ENCODE results near the gene SORL1. TPM values are rescaled to one million over a fixed set of nuclear protein-coding genes. Genes with fewer than 3 reads are reported as not detected.
A peak's percentile ranks its signal among the peaks of the same experiment; 100 is the strongest.

Gene SORL1
- total RNA-seq, 1 experiment from 2014 or later, result 6.1 TPM

DNA sequence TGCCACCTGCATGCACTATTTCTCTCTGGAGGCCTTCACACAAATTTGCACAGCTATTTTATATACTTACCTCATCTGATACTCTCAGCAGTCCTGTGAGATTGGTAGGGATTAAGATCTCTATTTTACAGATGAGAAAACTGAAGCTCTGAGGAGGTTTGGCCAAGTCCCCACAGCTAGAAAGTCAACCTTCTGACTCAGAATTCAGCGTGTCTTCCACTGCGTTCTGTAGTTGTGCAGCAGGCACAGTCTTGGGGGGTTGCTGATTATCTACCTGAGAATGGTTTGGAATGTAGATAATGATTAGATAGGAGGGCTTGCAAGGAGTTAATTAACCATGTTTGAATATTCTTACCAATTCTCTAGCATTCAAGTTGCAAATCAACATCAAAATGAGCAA, 2.5 kb upstream of the SORL1 start:
- intact Hi-C loops (cut with micrococcal nuclease; ENCODE audit: unreplicated experiment), result no loop called here

DNA sequence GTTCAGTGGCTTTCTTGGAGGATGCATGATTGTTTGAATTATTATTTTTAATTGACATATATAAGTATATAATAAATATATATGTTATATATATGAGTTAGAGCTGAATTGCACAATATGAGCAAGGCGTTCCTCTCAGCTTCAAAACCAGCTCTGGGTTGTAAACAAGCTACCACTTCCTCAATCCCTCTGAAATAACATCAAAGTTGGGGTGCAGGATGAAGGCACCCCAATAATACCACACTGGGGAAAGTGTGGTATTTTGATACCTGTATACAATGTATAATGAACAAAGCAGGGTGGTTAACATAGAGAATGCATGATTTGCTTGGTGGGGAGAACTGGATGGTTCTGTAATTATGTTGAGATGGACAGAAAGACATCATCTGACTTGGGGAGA, 1.7 kb upstream of the SORL1 start:
- Mint-ChIP-seq H3K9me3 (ENCODE audit: low read depth, unreplicated experiment) (no peaks in the 10 kb centered on the region), H3K27ac (ENCODE audit: unreplicated experiment) (no peak overlapping the region), H3K27me3 (ENCODE audit: unreplicated experiment) (no peaks in the 10 kb centered on the region), H3K4me1 (ENCODE audit: low read depth, unreplicated experiment) (no peaks in the 10 kb centered on the region), H3K36me3 (ENCODE audit: insufficient read depth, unreplicated experiment) (peaks cover 13% of the 10 kb centered on the region), H3K4me3 (ENCODE audit: low read depth, unreplicated experiment) (no peak overlapping the region)
- CTCF ChIA-PET, result no interaction called here
- TF ChIP-seq, protein P1, sequence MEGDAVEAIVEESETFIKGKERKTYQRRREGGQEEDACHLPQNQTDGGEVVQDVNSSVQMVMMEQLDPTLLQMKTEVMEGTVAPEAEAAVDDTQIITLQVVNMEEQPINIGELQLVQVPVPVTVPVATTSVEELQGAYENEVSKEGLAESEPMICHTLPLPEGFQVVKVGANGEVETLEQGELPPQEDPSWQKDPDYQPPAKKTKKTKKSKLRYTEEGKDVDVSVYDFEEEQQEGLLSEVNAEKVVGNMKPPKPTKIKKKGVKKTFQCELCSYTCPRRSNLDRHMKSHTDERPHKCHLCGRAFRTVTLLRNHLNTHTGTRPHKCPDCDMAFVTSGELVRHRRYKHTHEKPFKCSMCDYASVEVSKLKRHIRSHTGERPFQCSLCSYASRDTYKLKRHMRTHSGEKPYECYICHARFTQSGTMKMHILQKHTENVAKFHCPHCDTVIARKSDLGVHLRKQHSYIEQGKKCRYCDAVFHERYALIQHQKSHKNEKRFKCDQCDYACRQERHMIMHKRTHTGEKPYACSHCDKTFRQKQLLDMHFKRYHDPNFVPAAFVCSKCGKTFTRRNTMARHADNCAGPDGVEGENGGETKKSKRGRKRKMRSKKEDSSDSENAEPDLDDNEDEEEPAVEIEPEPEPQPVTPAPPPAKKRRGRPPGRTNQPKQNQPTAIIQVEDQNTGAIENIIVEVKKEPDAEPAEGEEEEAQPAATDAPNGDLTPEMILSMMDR (IDR thresholded peaks at IDR 0.05; ENCODE audit: unreplicated experiment), result no peak
- intact Hi-C loops (cut with micrococcal nuclease; ENCODE audit: unreplicated experiment), result no loop called here
- BruUV-seq (replicated peaks), result no TSS peak
- DNase-seq, result no peak

More for the DNA sequence above, 2.5 kb upstream of the SORL1 start:
- TF ChIP-seq, protein P1 (IDR thresholded peaks at IDR 0.05; ENCODE audit: unreplicated experiment), result no peak
- CTCF ChIA-PET, result no interaction called here
- peaks cover 13% of the 10 kb centered on the region for H3K36me3 Mint-ChIP-seq (ENCODE audit: insufficient read depth, unreplicated experiment)
- no peak overlapping the region for H3K4me3 Mint-ChIP-seq (ENCODE audit: low read depth, unreplicated experiment)
- H3K4me1 Mint-ChIP-seq (ENCODE audit: low read depth, unreplicated experiment), result no peaks in the 10 kb centered on the region
- H3K27ac Mint-ChIP-seq (ENCODE audit: unreplicated experiment), result no peak overlapping the region
- no peaks in the 10 kb centered on the region for H3K9me3 Mint-ChIP-seq (ENCODE audit: low read depth, unreplicated experiment)
- no peak for DNase-seq
- H3K27me3 Mint-ChIP-seq (ENCODE audit: unreplicated experiment), result no peaks in the 10 kb centered on the region
- no TSS peak for BruUV-seq (replicated peaks)

DNA sequence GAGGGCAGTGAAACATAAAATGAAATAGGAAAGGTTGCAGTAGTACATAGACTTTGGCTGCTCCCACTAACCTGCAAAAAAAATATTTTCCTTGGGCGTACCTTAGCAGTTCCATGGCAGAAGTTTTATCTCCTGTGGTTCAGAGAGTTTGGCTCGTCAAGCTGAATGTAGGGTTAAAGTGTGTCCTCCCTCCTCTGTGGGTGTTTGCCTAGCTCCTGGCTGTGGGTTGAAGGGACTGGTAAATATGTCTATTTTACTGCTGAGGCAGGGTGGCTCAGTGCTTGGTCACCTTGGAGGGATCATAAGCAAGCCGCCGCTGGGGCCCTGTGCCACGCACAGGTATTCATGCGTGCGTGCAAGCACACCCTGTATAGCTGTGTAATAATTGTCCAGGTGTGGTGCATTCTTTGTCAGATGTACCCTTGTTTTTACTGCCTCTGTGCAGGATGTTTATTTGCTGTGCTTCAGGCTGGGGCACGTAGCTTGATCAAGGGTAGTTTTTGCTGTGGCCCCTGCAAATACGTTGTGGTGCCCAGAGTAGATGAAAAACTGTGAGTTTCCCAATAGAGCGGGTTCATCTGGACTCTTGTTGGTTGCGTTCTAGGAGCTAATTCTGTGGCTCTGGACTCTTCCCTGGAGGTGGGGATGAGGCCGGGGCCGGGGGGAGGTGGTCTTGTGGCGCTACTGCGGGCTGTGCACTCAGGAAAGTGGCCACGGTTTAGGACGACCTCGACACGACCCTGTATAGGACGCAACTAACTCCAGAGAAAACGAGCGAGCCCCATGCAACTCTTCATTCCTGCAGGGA, 732 bp upstream of the SORL1 start:
- Mint-ChIP-seq H3K27ac (ENCODE audit: unreplicated experiment) (no peak overlapping the region), H3K9me3 (ENCODE audit: low read depth, unreplicated experiment) (no peaks in the 10 kb centered on the region), H3K4me3 (ENCODE audit: low read depth, unreplicated experiment) (peak overlapping the region; percentile 69), H3K4me1 (ENCODE audit: low read depth, unreplicated experiment) (no peaks in the 10 kb centered on the region), H3K27me3 (ENCODE audit: unreplicated experiment) (no peaks in the 10 kb centered on the region), H3K36me3 (ENCODE audit: insufficient read depth, unreplicated experiment) (peaks cover 13% of the 10 kb centered on the region)
- intact Hi-C loops (cut with micrococcal nuclease; ENCODE audit: unreplicated experiment), result no loop called here
- DNase-seq, result no peak
- CTCF ChIA-PET, result interaction anchor here (0.6 kb wide), 1 partner anchor 159 kb away, joined by 4 read pairs; no protein-coding TSS in a partner anchor
- TF ChIP-seq, protein P1 (IDR thresholded peaks at IDR 0.05; ENCODE audit: unreplicated experiment), result no peak
- BruUV-seq (replicated peaks), result no TSS peak

DNA sequence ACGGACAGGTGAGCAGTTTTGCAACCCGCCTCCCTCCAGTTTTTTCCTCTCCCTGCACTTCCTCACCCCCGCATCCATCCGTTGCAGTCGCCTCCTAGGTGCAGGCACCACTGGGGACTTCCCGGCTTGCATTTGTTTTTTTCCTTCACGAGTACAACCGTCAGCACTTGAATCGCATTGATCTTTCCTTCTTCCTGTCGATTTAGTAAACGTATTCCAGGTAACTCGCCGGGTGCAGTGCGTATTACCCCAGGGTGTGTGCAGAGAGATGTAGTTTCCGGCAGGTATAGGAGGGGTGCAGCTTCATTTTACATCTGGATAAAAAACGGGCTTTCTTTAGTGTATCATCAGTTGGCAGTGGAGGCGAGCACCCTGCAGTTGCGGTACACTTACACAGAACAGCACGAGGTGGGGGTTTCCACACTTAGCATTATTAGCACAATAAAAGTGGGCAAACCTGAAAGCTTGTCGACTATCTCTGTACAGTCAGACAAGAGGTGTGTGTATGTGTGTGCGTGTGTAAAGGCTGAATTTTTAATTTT, 566 bp downstream of the SORL1 start, which contains the start of gene SORL1-AS1:
SORL1-AS1 (minus strand) TSS at position 359 of the 542 bp plus-strand sequence.
- Mint-ChIP-seq H3K36me3 (ENCODE audit: insufficient read depth, unreplicated experiment) (peaks cover 13% of the 10 kb centered on the region), H3K9me3 (ENCODE audit: low read depth, unreplicated experiment) (no peaks in the 10 kb centered on the region), H3K27ac (ENCODE audit: unreplicated experiment) (no peak within 1 kb of the TSS), H3K4me3 (ENCODE audit: low read depth, unreplicated experiment) (peak within 1 kb of the TSS; percentile 69), H3K4me1 (ENCODE audit: low read depth, unreplicated experiment) (no peaks in the 10 kb centered on the region), H3K27me3 (ENCODE audit: unreplicated experiment) (no peaks in the 10 kb centered on the region)
- intact Hi-C loops (cut with micrococcal nuclease; ENCODE audit: unreplicated experiment), result no loop called here
- peak; percentile 13 for DNase-seq
- no TSS peak for BruUV-seq (replicated peaks)
- TF ChIP-seq, protein P1 (IDR thresholded peaks at IDR 0.05; ENCODE audit: unreplicated experiment), result no peak
- CTCF ChIA-PET, result no interaction called here

Measured in Calu3 (cell line).